Measurements from ENCODE around the gene CAMLG. TPM values are rescaled to one million over a fixed set of nuclear protein-coding genes. Genes with fewer than 3 reads are reported as not detected.

Gene CAMLG
- total and polyA plus RNA-seq, 9 donors, result 40.6 to 91.9 (median 67.9) TPM

DNA sequence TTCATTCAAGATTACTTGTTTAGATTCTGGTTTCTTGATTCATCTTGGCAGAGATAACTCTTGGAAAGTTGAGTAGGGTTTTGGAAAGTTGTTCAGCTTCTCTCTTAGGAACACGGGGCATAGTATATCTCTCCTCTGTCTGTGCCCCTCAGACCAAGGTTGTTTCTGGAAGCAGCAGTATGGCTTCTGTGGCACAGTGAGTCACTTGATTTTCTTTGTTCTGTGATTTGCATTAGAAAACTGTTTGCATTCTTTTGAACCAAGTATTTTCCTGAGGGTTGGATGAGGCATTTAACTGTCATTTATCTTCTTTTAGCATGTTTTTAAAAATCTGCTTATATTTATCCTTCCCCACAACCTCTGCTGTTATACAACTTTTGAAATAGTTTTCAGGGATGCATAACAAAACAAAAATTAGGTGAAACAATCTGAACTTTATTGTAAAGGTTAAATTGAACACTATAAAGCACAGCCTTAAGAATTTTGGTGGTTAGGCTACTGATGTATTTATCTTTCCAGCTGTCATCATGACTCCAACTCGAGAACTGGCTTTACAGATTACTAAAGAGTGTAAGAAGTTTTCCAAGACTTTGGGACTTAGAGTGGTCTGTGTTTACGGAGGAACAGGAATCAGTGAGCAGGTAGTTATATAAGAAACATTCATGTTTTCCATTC, 46.7 kb downstream of the CAMLG start:
- H3K9me3 ChIP-seq, result no peaks in the 10 kb centered on the region
- H3K4me3 ChIP-seq, result no peak overlapping the region
- no peaks in the 10 kb centered on the region for H3K36me3 ChIP-seq
- TF ChIP-seq EP300 (IDR thresholded peaks at IDR 0.05) (no peak), POLR2A (IDR thresholded peaks at IDR 0.05) (no peak)
- TF ChIP-seq, protein P1, sequence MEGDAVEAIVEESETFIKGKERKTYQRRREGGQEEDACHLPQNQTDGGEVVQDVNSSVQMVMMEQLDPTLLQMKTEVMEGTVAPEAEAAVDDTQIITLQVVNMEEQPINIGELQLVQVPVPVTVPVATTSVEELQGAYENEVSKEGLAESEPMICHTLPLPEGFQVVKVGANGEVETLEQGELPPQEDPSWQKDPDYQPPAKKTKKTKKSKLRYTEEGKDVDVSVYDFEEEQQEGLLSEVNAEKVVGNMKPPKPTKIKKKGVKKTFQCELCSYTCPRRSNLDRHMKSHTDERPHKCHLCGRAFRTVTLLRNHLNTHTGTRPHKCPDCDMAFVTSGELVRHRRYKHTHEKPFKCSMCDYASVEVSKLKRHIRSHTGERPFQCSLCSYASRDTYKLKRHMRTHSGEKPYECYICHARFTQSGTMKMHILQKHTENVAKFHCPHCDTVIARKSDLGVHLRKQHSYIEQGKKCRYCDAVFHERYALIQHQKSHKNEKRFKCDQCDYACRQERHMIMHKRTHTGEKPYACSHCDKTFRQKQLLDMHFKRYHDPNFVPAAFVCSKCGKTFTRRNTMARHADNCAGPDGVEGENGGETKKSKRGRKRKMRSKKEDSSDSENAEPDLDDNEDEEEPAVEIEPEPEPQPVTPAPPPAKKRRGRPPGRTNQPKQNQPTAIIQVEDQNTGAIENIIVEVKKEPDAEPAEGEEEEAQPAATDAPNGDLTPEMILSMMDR (IDR thresholded peaks at IDR 0.05), result no peak
- no peak for DNase-seq
- intact Hi-C loops (cut with DNase I), result no loop called here
- H3K27ac ChIP-seq, result no peak overlapping the region
- no peaks in the 10 kb centered on the region for H3K4me1 ChIP-seq (ENCODE audit: insufficient read depth)
- 40 to 53% (median 41%) methylated on average over 3 of the region's 3 CpGs for WGBS, 3 donors
- H3K27me3 ChIP-seq, result no peaks in the 10 kb centered on the region

DNA sequence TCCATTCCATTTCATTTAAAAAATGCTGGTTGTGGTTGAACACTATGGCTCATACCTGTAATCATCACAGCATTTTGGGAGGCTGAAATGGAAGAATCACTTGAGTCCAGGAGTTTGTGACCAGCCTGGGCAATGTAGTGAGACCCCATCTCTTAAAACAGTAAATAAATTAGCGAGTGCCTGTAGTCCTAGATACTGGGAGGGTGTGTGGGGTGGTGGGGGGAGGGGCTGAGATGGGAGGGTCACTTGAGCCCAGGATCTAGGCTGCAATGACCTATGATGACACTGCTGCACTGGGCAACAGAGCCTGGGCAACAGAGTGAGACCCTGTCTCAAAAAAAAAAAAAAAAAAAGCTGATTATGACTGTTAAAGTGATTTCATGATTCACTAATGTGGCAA, 49.3 kb downstream of the CAMLG start:
- Histone ChIP-seq H3K4me1 (ENCODE audit: insufficient read depth) (no peaks in the 10 kb centered on the region), H3K4me3 (no peak overlapping the region), H3K36me3 (no peaks in the 10 kb centered on the region), H3K27ac (no peak overlapping the region), H3K9me3 (no peaks in the 10 kb centered on the region), H3K27me3 (no peaks in the 10 kb centered on the region)
- TF ChIP-seq, protein P1 (IDR thresholded peaks at IDR 0.05), result no peak
- TF ChIP-seq POLR2A (IDR thresholded peaks at IDR 0.05) (no peak), EP300 (IDR thresholded peaks at IDR 0.05) (no peak)
- DNase-seq, result no peak
- intact Hi-C loops (cut with DNase I), result no loop called here
- 95 to 96% (median 96%) methylated on average over 1 of the region's 1 CpG for WGBS, 3 donors

DNA sequence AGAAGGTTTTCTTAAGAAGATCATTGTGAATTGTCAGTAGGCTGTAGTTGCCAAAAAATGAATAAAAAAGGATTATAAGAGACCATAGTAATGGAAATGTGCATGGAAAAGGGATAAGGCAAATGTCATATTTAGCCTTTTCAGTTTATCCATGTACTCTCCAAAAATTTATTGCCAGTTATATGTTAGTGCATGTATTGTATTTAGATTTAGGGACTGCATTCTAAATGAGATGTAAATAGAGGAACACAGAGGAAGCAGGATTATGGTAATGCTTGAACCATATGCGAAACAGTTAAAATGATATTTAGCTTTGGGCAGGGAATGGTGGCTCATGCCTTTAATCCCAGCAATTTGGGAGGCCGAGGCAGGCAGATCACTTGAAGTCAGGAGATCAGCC, 53.2 kb downstream of the CAMLG start:
- intact Hi-C loops (cut with DNase I), result no loop called here
- H3K4me1 ChIP-seq (ENCODE audit: insufficient read depth), result no peaks in the 10 kb centered on the region
- TF ChIP-seq POLR2A (IDR thresholded peaks at IDR 0.05), result no peak
- TF ChIP-seq EP300 (IDR thresholded peaks at IDR 0.05), result no peak
- TF ChIP-seq, protein P1 (IDR thresholded peaks at IDR 0.05), result no peak
- H3K9me3 ChIP-seq, result no peaks in the 10 kb centered on the region
- 94 to 98% (median 98%) methylated on average over 2 of the region's 2 CpGs for WGBS, 3 donors
- H3K4me3 ChIP-seq, result no peak overlapping the region
- H3K36me3 ChIP-seq, result no peaks in the 10 kb centered on the region
- no peak overlapping the region for H3K27ac ChIP-seq
- no peak for DNase-seq
- no peaks in the 10 kb centered on the region for H3K27me3 ChIP-seq

DNA sequence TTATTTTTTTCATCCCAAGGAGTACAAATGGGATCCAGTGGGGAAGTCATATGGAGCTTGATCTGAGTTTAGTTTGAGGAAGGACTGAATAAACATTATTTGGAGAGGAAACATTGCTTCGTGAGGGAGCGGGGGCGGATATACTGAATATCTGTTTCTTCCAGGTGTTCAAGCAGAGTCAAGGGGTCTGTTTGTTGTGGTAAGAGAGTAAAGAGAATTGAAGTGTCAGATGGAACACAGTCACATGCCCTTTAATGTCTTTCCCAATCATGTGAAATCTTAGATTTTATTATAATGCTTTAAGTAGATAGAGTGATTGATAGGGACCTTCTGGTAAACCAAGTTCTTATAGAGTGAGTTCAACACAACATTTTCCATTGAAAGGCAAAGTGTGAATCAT, 53.9 kb downstream of the CAMLG start:
- no peak overlapping the region for H3K27ac ChIP-seq
- no peaks in the 10 kb centered on the region for H3K9me3 ChIP-seq
- H3K36me3 ChIP-seq, result no peaks in the 10 kb centered on the region
- WGBS, 3 donors, result 79 to 80% (median 79%) methylated on average over 3 of the region's 3 CpGs
- intact Hi-C loops (cut with DNase I), result no loop called here
- H3K27me3 ChIP-seq, result no peaks in the 10 kb centered on the region
- no peak for TF ChIP-seq EP300 (IDR thresholded peaks at IDR 0.05)
- no peak for TF ChIP-seq POLR2A (IDR thresholded peaks at IDR 0.05)
- TF ChIP-seq, protein P1 (IDR thresholded peaks at IDR 0.05), result no peak
- DNase-seq, result no peak
- no peak overlapping the region for H3K4me3 ChIP-seq
- H3K4me1 ChIP-seq (ENCODE audit: insufficient read depth), result no peaks in the 10 kb centered on the region
